ENCODE results near the gene SERINC5.
"Not testable (repeated sequence)": the region's sequence is repeated elsewhere in the genome, so short reads cannot be mapped to it uniquely, and the experiment has no call there.

SERINC5 gene

GRCh38 chr5:80227979-80228596, 27.8 kb downstream of the SERINC5 start:
- DNase-seq (ENCODE audit: low spot score): no peak

GRCh38 chr5:80225934-80226326, 29.9 kb downstream of the SERINC5 start:
- no peak for DNase-seq (ENCODE audit: low spot score)

- no peak for DNase-seq (ENCODE audit: low spot score)
Observed at GRCh38 chr5:80225189-80225933, 30.5 kb downstream of the SERINC5 start.

GRCh38 chr5:80223561-80223960, 32.3 kb downstream of the SERINC5 start:
- no peak for DNase-seq (ENCODE audit: low spot score)

- no peak for DNase-seq (ENCODE audit: low spot score)
Observed at GRCh38 chr5:80220245-80220897, 35.5 kb downstream of the SERINC5 start.

GRCh38 chr5:80219391-80219790, 36.5 kb downstream of the SERINC5 start:
- DNase-seq (ENCODE audit: low spot score): no peak

GRCh38 chr5:80217667-80218066, 38.2 kb downstream of the SERINC5 start:
- DNase-seq (ENCODE audit: low spot score): no peak

- DNase-seq (ENCODE audit: low spot score): no peak
Observed at GRCh38 chr5:80216753-80217596, 38.9 kb downstream of the SERINC5 start.

GRCh38 chr5:80216096-80216495, 39.8 kb downstream of the SERINC5 start:
- DNase-seq (ENCODE audit: low spot score): no peak

GRCh38 chr5:80215523-80215922, 40.3 kb downstream of the SERINC5 start:
- no peak for DNase-seq (ENCODE audit: low spot score)

- no peak for DNase-seq (ENCODE audit: low spot score)
Observed at GRCh38 chr5:80213466-80213865, 42.4 kb downstream of the SERINC5 start.

- DNase-seq (ENCODE audit: low spot score): no peak
Observed at GRCh38 chr5:80212171-80212667, 43.6 kb downstream of the SERINC5 start.

GRCh38 chr5:80211327-80211726, 44.5 kb downstream of the SERINC5 start:
- no peak for DNase-seq (ENCODE audit: low spot score)

- peak; percentile 48 for DNase-seq (ENCODE audit: low spot score)
Observed at GRCh38 chr5:80210014-80210413, 45.8 kb downstream of the SERINC5 start.

GRCh38 chr5:80208381-80208780, 47.5 kb downstream of the SERINC5 start:
- no peak for DNase-seq (ENCODE audit: low spot score)

GRCh38 chr5:80207832-80208231, 48.0 kb downstream of the SERINC5 start:
- no peak for DNase-seq (ENCODE audit: low spot score)

GRCh38 chr5:80206282-80206681, 49.6 kb downstream of the SERINC5 start:
- peak; percentile 69 for DNase-seq (ENCODE audit: low spot score)

- no peak for DNase-seq (ENCODE audit: low spot score)
Observed at GRCh38 chr5:80205846-80206245, 50.0 kb downstream of the SERINC5 start.

GRCh38 chr5:80204808-80205614, 50.8 kb downstream of the SERINC5 start:
- peak; percentile 23 for DNase-seq (ENCODE audit: low spot score)

GRCh38 chr5:80201763-80202162, 54.1 kb downstream of the SERINC5 start:
- not testable (repeated sequence) for DNase-seq (ENCODE audit: low spot score)

- no peak for DNase-seq (ENCODE audit: low spot score)
Observed at GRCh38 chr5:80198920-80199319, 56.9 kb downstream of the SERINC5 start.
